Activated T-cell treated with anti-CD3 and anti-CD28 coated beads, Interleukin-2, amount 50 U/mL, for 72 hours (primary cell): ENCODE measurements around the gene MRPS9. TPM values are rescaled to one million over a fixed set of nuclear protein-coding genes. Genes with fewer than 3 reads are reported as not detected.
A peak's percentile ranks its signal among the peaks of the same experiment; 100 is the strongest.

Source experiments
- ATAC-seq, 2 donors: fragments of 150-1000 bp; cut with Tn5 transposase; replicated peaks in 1 of 2; 2 replicates each; pipeline ENCODE4 v1.10.0; 2021; ENCODE audit warnings: moderate library complexity in 2 of 2, mild to moderate bottlenecking in 1 of 2
- DNase-seq, 2 donors: peaks; one replicate each; pipeline ENCODE4 v3.0.0; 2021 to 2022; ENCODE audit warnings: mixed read lengths in 1 of 2
- H3K27ac Mint-ChIP-seq: one replicate; pipeline ENCODE4 v1.8.0; 2022; ENCODE audit warnings: mild to moderate bottlenecking, moderate library complexity, mixed read lengths
- H3K27me3 Mint-ChIP-seq: one replicate; pipeline ENCODE4 v1.8.0; 2022; ENCODE audit warnings: low read depth, mixed read lengths
- H3K36me3 Mint-ChIP-seq, 2 donors: one replicate each; pipeline ENCODE4 v1.8.0; 2022; ENCODE audit warnings: mixed read lengths in 2 of 2, mild to moderate bottlenecking in 1 of 2; ENCODE audit not compliant: insufficient read depth in 2 of 2
- H3K4me1 Mint-ChIP-seq: one replicate; pipeline ENCODE4 v1.8.0; 2022; ENCODE audit warnings: low read depth, mixed read lengths
- H3K4me3 Mint-ChIP-seq, 2 donors: one replicate each; pipeline ENCODE4 v1.8.0; 2022; ENCODE audit warnings: mild to moderate bottlenecking in 2 of 2, mixed read lengths in 2 of 2, moderate library complexity in 2 of 2
- H3K9me3 Mint-ChIP-seq, 2 donors: one replicate each; pipeline ENCODE4 v1.8.0; 2022; ENCODE audit warnings: mixed read lengths in 2 of 2
- total RNA-seq, 2 donors: library from RNA; stranded (reverse); gene quantifications; one replicate each; pipeline ENCODE4 v1.2.3, GENCODE V29; 2022

The MRPS9 gene
- total RNA-seq, 2 donors from 2014 or later, result 24.6 to 27.3 TPM

DNA sequence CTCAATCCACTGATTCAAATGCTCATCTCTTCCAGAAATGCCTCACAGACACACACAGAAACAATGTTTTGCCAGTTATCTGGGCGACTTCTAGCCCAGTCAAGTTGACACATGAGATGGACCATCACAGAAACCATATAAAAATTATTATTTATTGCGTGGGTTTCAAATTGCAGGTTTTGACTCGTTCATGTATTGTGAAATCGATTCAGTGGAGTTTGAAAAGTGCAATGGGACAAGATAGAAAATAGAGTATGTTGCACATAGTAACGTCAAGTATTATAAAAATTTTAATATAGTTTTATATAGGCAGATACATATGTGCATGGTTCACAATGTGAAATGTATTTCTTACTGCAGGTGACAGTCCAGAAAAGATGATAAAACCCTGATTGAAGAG is 100.8 kb downstream of the MRPS9 start:
- no peak overlapping the region for H3K4me3 Mint-ChIP-seq
- peaks cover 30% of the 10 kb centered on the region for H3K27me3 Mint-ChIP-seq
- H3K4me1 Mint-ChIP-seq, result no peaks in the 10 kb centered on the region
- no peaks in the 10 kb centered on the region for H3K36me3 Mint-ChIP-seq
- ATAC-seq, result no peak
- no peak for DNase-seq
- no peak overlapping the region for H3K27ac Mint-ChIP-seq
- no peaks in the 10 kb centered on the region for H3K9me3 Mint-ChIP-seq

DNA sequence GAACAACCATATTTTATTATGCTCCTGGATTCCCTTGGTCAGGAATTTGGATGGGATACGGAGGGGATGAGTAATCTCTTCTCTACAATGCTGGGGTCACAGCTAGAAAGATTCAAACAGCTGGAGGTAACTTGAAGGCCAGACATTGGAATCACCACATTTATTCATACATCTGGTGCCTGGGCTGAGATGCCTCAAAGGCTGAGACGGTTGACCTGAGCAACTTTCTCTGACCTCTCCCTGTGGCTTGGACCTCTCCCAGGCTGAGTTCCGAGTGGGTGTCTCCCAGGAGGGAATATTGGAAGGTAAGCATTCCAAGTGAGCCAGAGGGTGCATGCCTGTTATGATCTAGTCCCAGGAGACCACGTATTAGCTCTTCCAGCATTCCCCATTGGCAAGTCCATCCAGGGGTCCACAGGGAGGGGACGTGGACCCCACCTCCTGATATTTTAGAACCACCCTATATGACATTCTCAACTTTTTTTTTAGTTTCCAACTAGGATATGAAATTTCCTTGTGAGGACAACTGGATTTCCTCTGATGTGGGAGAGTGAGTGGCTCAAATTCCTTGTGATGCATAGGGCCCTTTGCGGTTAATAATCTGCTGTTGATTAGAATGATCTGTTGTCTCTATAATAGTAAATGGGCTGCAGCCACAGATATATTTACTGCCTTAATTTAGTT is 101.8 kb downstream of the MRPS9 start:
- H3K36me3 Mint-ChIP-seq, result peaks cover 0 to 3% of the 10 kb centered on the region in 2 donors
- no peak for DNase-seq
- peaks cover 34% of the 10 kb centered on the region for H3K27me3 Mint-ChIP-seq
- H3K27ac Mint-ChIP-seq, result no peak overlapping the region
- no peak for ATAC-seq
- no peak overlapping the region for H3K4me3 Mint-ChIP-seq
- H3K4me1 Mint-ChIP-seq, result peaks cover 4% of the 10 kb centered on the region
- no peaks in the 10 kb centered on the region for H3K9me3 Mint-ChIP-seq

DNA sequence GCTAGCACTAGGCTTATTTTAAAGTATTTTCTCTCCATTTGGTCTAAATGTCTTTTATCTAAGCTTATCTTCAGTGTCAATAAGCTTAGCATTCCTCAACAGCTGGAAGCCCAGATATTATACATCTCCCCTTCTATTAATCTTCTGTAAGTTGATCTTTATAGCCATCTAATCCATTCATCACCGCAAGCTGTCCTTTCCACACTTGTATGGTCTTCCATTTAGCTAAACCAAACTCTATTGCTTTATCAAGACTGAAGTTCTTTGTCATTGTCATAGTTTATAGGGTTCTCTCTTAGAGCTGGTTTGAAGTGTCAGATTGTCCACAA is 102.3 kb downstream of the MRPS9 start:
- Mint-ChIP-seq H3K9me3 (no peaks in the 10 kb centered on the region), H3K27ac (no peak overlapping the region), H3K27me3 (peaks cover 40% of the 10 kb centered on the region), H3K4me1 (peaks cover 6% of the 10 kb centered on the region), H3K36me3 (peaks cover 0 to 4% of the 10 kb centered on the region in 2 donors), H3K4me3 (no peak overlapping the region)
- no peak for ATAC-seq
- no peak for DNase-seq

GRCh38 chr2:105141099-105141614 is 103.3 kb downstream of the MRPS9 start:
- peaks cover 6% of the 10 kb centered on the region for H3K4me1 Mint-ChIP-seq
- peaks cover 0 to 4% of the 10 kb centered on the region in 2 donors for H3K36me3 Mint-ChIP-seq
- H3K27ac Mint-ChIP-seq, result no peak overlapping the region
- DNase-seq (no peak), ATAC-seq (no peak)
- no peaks in the 10 kb centered on the region for H3K9me3 Mint-ChIP-seq
- H3K4me3 Mint-ChIP-seq, result no peak overlapping the region
- peaks cover 46% of the 10 kb centered on the region for H3K27me3 Mint-ChIP-seq

- Mint-ChIP-seq H3K27me3 (peaks cover 51% of the 10 kb centered on the region), H3K4me3 (no peak overlapping the region), H3K27ac (no peak overlapping the region)
Measured at GRCh38 chr2:105142239-105142638, 104.4 kb downstream of the MRPS9 start.

GRCh38 chr2:105143094-105143466 is 105.2 kb downstream of the MRPS9 start:
- Mint-ChIP-seq H3K4me3 (peak overlapping the region; percentile 69 to 81), H3K27me3 (peaks cover 59% of the 10 kb centered on the region), H3K4me1 (peaks cover 6% of the 10 kb centered on the region)

More at GRCh38 chr2:105142239-105142638, 104.4 kb downstream of the MRPS9 start:
- H3K9me3 Mint-ChIP-seq, result no peaks in the 10 kb centered on the region
- peaks cover 6% of the 10 kb centered on the region for H3K4me1 Mint-ChIP-seq
- no peak for ATAC-seq
- DNase-seq, result no peak
- peaks cover 0 to 4% of the 10 kb centered on the region in 2 donors for H3K36me3 Mint-ChIP-seq

GRCh38 chr2:105143467-105144151 is 105.7 kb downstream of the MRPS9 start:
- ATAC-seq (peak; percentile 76 to 77), DNase-seq (peak; percentile 45 to 47)
- no peaks in the 10 kb centered on the region for H3K9me3 Mint-ChIP-seq

More at GRCh38 chr2:105143094-105143466, 105.2 kb downstream of the MRPS9 start:
- H3K27ac Mint-ChIP-seq, result no peak overlapping the region
- ATAC-seq, result no peak
- DNase-seq, result no peak
- peaks cover 0 to 4% of the 10 kb centered on the region in 2 donors for H3K36me3 Mint-ChIP-seq
- H3K9me3 Mint-ChIP-seq, result no peaks in the 10 kb centered on the region

GRCh38 chr2:105144152-105144940 is 106.5 kb downstream of the MRPS9 start:
- H3K27me3 Mint-ChIP-seq, result peaks cover 72% of the 10 kb centered on the region
- ATAC-seq (peak; percentile 22 to 25), DNase-seq (no peak)
- peaks cover 0 to 4% of the 10 kb centered on the region in 2 donors for H3K36me3 Mint-ChIP-seq
- peaks cover 6% of the 10 kb centered on the region for H3K4me1 Mint-ChIP-seq
- no peak overlapping the region for H3K27ac Mint-ChIP-seq
- no peaks in the 10 kb centered on the region for H3K9me3 Mint-ChIP-seq
- H3K4me3 Mint-ChIP-seq, result peak overlapping the region; percentile 81 to 84

More at GRCh38 chr2:105143467-105144151, 105.7 kb downstream of the MRPS9 start:
- H3K27ac Mint-ChIP-seq, result no peak overlapping the region
- peaks cover 6% of the 10 kb centered on the region for H3K4me1 Mint-ChIP-seq
- H3K4me3 Mint-ChIP-seq, result peak overlapping the region; percentile 69 to 81
- H3K27me3 Mint-ChIP-seq, result peaks cover 65% of the 10 kb centered on the region
- H3K36me3 Mint-ChIP-seq, result peaks cover 0 to 4% of the 10 kb centered on the region in 2 donors

DNA sequence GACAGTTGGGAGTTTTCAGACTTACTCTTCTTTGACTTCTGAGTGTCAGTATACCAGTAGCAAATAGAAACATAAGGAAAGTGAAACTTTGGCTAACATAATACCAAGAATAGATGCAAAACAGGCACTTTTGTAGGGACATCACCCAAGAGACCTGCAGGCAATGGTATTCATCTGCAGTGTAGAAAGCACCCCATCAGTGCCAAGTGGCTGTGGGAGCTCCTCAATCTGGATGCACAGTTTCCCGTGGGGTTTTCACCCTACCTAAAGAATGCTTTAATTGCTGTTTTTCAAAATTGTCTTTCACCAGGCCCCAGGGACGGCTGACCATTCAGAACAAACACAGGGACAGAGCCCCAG is 107.1 kb downstream of the MRPS9 start:
- H3K27me3 Mint-ChIP-seq, result peaks cover 72% of the 10 kb centered on the region
- peaks cover 6% of the 10 kb centered on the region for H3K4me1 Mint-ChIP-seq
- DNase-seq (no peak), ATAC-seq (peak; percentile 65 to 69)
- peaks cover 0 to 4% of the 10 kb centered on the region in 2 donors for H3K36me3 Mint-ChIP-seq
- H3K4me3 Mint-ChIP-seq, result peak overlapping the region; percentile 81 to 84
- no peak overlapping the region for H3K27ac Mint-ChIP-seq
- no peaks in the 10 kb centered on the region for H3K9me3 Mint-ChIP-seq

DNA sequence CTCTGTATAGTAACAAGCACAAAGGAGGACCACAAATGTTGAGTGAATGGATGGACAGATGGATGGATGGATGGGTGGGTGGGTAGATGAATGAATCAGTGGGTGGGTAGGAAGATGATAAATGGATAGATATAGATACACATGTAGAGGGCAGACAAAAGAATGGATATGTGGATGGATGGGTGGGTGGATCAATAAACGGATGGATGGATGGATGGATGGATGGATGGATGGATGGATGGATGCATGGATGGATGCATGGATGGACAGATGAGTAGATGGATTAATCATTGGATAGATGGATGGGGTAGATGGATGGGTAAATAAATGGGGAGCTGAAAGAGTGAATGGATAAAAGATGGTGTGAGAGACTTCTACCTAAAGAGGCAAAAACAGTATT is 111.4 kb downstream of the MRPS9 start:
- Mint-ChIP-seq H3K36me3 (peaks cover 0 to 4% of the 10 kb centered on the region in 2 donors), H3K4me1 (peaks cover 6% of the 10 kb centered on the region), H3K27me3 (peaks cover 51% of the 10 kb centered on the region), H3K4me3 (no peak overlapping the region), H3K9me3 (no peaks in the 10 kb centered on the region), H3K27ac (no peak overlapping the region)
- DNase-seq (no peak), ATAC-seq (no peak)
